ENCODE data around the gene SLC25A33. TPM values are rescaled to one million over a fixed set of nuclear protein-coding genes. Genes with fewer than 3 reads are reported as not detected.

Gene SLC25A33
- total and polyA plus RNA-seq, 7 donors = 1.7 to 26.8 (median 7.7) TPM

GRCh38 chr1:9606948-9607347 is 67.7 kb downstream of the SLC25A33 start:
- DNase-seq (no peak), ATAC-seq (peak; percentile 48 to 72 (median 54))
- intact Hi-C loops (cut with DNase I) = no loop called here
- no peaks in the 10 kb centered on the region for H3K27me3 ChIP-seq (ENCODE audit: insufficient read depth in 3 of 3, low read length in 2 of 3)
- no peak for TF ChIP-seq CTCF (IDR thresholded peaks at IDR 0.05)
- no peak overlapping the region for H3K4me3 ChIP-seq
- no peaks in the 10 kb centered on the region for H3K9me3 ChIP-seq
- peaks cover 5% of the 10 kb centered on the region for H3K4me1 ChIP-seq
- H3K27ac ChIP-seq = no peak overlapping the region
- WGBS, 3 donors = 27 to 51% (median 29%) methylated on average over 10 of the region's 10 CpGs
- H3K36me3 ChIP-seq (ENCODE audit: insufficient read depth in 1 of 2, low read depth in 1 of 2) = peaks cover 0 to 67% of the 10 kb centered on the region in 2 donors

- no peak for TF ChIP-seq CTCF (IDR thresholded peaks at IDR 0.05)
- Histone ChIP-seq H3K4me3 (no peak overlapping the region), H3K27me3 (ENCODE audit: insufficient read depth in 3 of 3, low read length in 2 of 3) (no peaks in the 10 kb centered on the region), H3K36me3 (ENCODE audit: insufficient read depth in 1 of 2, low read depth in 1 of 2) (peaks cover 0 to 67% of the 10 kb centered on the region in 2 donors), H3K27ac (no peak overlapping the region), H3K9me3 (no peaks in the 10 kb centered on the region), H3K4me1 (peaks cover 5% of the 10 kb centered on the region)
- ATAC-seq = peak in 1 of 4 donors; percentile 3
- 81 to 88% (median 87%) methylated on average over 19 of the region's 19 CpGs for WGBS, 3 donors
- no peak for DNase-seq
- intact Hi-C loops (cut with DNase I) = no loop called here
Observed at GRCh38 chr1:9607352-9607751, 68.1 kb downstream of the SLC25A33 start.

GRCh38 chr1:9609998-9610397 is 70.7 kb downstream of the SLC25A33 start:
- H3K36me3 ChIP-seq (ENCODE audit: insufficient read depth in 1 of 2, low read depth in 1 of 2) = peaks cover 0 to 62% of the 10 kb centered on the region in 2 donors
- intact Hi-C loops (cut with DNase I) = no loop called here

GRCh38 chr1:9610548-9610947 is 71.3 kb downstream of the SLC25A33 start:
- ATAC-seq (no peak), DNase-seq (no peak)
- H3K9me3 ChIP-seq = no peaks in the 10 kb centered on the region
- no peak overlapping the region for H3K27ac ChIP-seq
- peaks cover 0 to 60% of the 10 kb centered on the region in 2 donors for H3K36me3 ChIP-seq (ENCODE audit: insufficient read depth in 1 of 2, low read depth in 1 of 2)
- peaks cover 5% of the 10 kb centered on the region for H3K4me1 ChIP-seq
- intact Hi-C loops (cut with DNase I) = no loop called here
- WGBS, 3 donors = 87 to 91% (median 91%) methylated on average over 24 to 25 of the region's 25 CpGs
- H3K4me3 ChIP-seq = no peak overlapping the region
- no peaks in the 10 kb centered on the region for H3K27me3 ChIP-seq (ENCODE audit: insufficient read depth in 3 of 3, low read length in 2 of 3)
- TF ChIP-seq CTCF (IDR thresholded peaks at IDR 0.05) = no peak

More at GRCh38 chr1:9609998-9610397, 70.7 kb downstream of the SLC25A33 start:
- DNase-seq (no peak), ATAC-seq (no peak)
- TF ChIP-seq CTCF (IDR thresholded peaks at IDR 0.05) = no peak
- H3K9me3 ChIP-seq = no peaks in the 10 kb centered on the region
- H3K4me1 ChIP-seq = peaks cover 5% of the 10 kb centered on the region
- no peak overlapping the region for H3K27ac ChIP-seq
- H3K27me3 ChIP-seq (ENCODE audit: insufficient read depth in 3 of 3, low read length in 2 of 3) = no peaks in the 10 kb centered on the region
- no peak overlapping the region for H3K4me3 ChIP-seq
- 39 to 69% (median 40%) methylated on average over 5 of the region's 5 CpGs for WGBS, 3 donors

GRCh38 chr1:9611716-9612115 is 72.5 kb downstream of the SLC25A33 start:
- H3K4me1 ChIP-seq = peaks cover under 1% of the 10 kb centered on the region
- intact Hi-C loops (cut with DNase I) = no loop called here
- no peaks in the 10 kb centered on the region for H3K27me3 ChIP-seq (ENCODE audit: insufficient read depth in 3 of 3, low read length in 2 of 3)
- H3K4me3 ChIP-seq = no peak overlapping the region
- no peak overlapping the region for H3K27ac ChIP-seq
- H3K9me3 ChIP-seq = no peaks in the 10 kb centered on the region
- DNase-seq = no peak
- ATAC-seq = no peak
- TF ChIP-seq CTCF (IDR thresholded peaks at IDR 0.05) = no peak
- WGBS, 3 donors = 87 to 91% (median 89%) methylated on average over 13 of the region's 13 CpGs
- H3K36me3 ChIP-seq (ENCODE audit: insufficient read depth in 1 of 2, low read depth in 1 of 2) = peaks cover 0 to 59% of the 10 kb centered on the region in 2 donors
